Measurements from ENCODE around the gene TMEM219. TPM values are rescaled to one million over a fixed set of nuclear protein-coding genes. Genes with fewer than 3 reads are reported as not detected.

TMEM219 gene
- total and polyA plus RNA-seq, 9 of the 15 experiments (the other 6 are each of a cell fraction or from before 2014, with no cell fraction given), result 35.3 to 62.8 (median 55.5) TPM

GRCh38 chr16:29996766-29997250 is 34.9 kb downstream of the TMEM219 start (continued):
- TF ChIP-seq KDM1A (IDR thresholded peaks at IDR 0.05) (0 out of 4 replicates have a peak, but pooled peaks of 1 of the 2 experiments have one; percentile 6), PPARD (CRISPR knock-in tag; IDR thresholded peaks at IDR 0.05) (no peak), SUPT5H (IDR thresholded peaks at IDR 0.05) (no peak), L3MBTL2 (IDR thresholded peaks at IDR 0.05) (no peak), ZNF133 (CRISPR knock-in tag; IDR thresholded peaks at IDR 0.05) (no peak), ZNF639 (CRISPR knock-in tag; conservative IDR thresholded peaks at IDR 0.05 in 1 of 2, IDR thresholded peaks at IDR 0.05 in 1 of 2) (no peak), E2F6 (IDR thresholded peaks at IDR 0.05; ENCODE audit: borderline replicate concordance in 1 of 2, extremely low read depth in 1 of 2, insufficient read depth in 1 of 2, insufficient read length in 1 of 2, low read depth in 1 of 2, low read length in 1 of 2, poor library complexity in 1 of 2, severe bottlenecking in 1 of 2) (peak in 1 of 2 experiments; percentile 40)

- Histone ChIP-seq H4K20me1 (replicated peaks; ENCODE audit: control insufficient read depth, insufficient read depth, low read length) (no peaks in the 10 kb centered on the region), H3K9me3 (replicated peaks; ENCODE audit: control insufficient read depth, insufficient read depth, low read depth, low read length) (no peaks in the 10 kb centered on the region), H3K79me2 (ENCODE audit: control insufficient read depth, insufficient read depth, low read length) (peaks cover 15% of the 10 kb centered on the region), H3K9me1 (ENCODE audit: control insufficient read depth, insufficient read depth, low read length) (no peaks in the 10 kb centered on the region), H3K4me2 (ENCODE audit: insufficient read depth, low read length) (no peak overlapping the region), H3K27me3 (ENCODE audit: control insufficient read depth in 2 of 2, insufficient read depth in 2 of 2, low read length in 2 of 2) (no peaks in the 10 kb centered on the region), H3K4me3 (no peak overlapping the region), H3K36me3 (ENCODE audit: control insufficient read depth, insufficient read depth, low read length) (peaks cover 29% of the 10 kb centered on the region; the same call in 2 of the 3 replicates), H2AFZ (ENCODE audit: low read depth, low read length) (no peak overlapping the region), H3K27ac (ENCODE audit: extremely low read depth, low read depth, low read length) (no peak overlapping the region), H3K9ac (ENCODE audit: insufficient read depth in 1 of 2, low read depth in 2 of 2, low read length in 2 of 2) (no peak overlapping the region), H3K4me1 (replicated peaks in 1 of 2; ENCODE audit: control insufficient read depth in 2 of 2, insufficient read depth in 2 of 2, low read length in 2 of 2) (peaks cover 10 to 53% of the 10 kb centered on the region in 2 experiments; a peak in 4 of 5 replicates)
- DNase-seq (ENCODE audit: extremely low read depth in 1 of 4, low spot score in 3 of 4), result no peak
- ChIA-PET CTCF (ENCODE audit: low intra/inter-chr PET ratio) (no interaction called here), POLR2A (no interaction called here)
- TF ChIP-seq ZBTB1 (CRISPR knock-in tag; IDR thresholded peaks at IDR 0.05; ENCODE audit: borderline replicate concordance, low read depth), result no peak
- no peak for TF ChIP-seq MCM2 (IDR thresholded peaks at IDR 0.05; ENCODE audit: low read depth)
- no peak for TF ChIP-seq HDAC2 (IDR thresholded peaks at IDR 0.05)
- no peak for TF ChIP-seq KLF13 (tag; IDR thresholded peaks at IDR 0.05; ENCODE audit: borderline replicate concordance, low read depth)
- TF ChIP-seq ZNF778 (CRISPR knock-in tag; IDR thresholded peaks at IDR 0.05), result no peak
- TF ChIP-seq IRF1 (CRISPR knock-in tag; IDR thresholded peaks at IDR 0.05; ENCODE audit: borderline replicate concordance), result no peak
- no peak for TF ChIP-seq MTA1 (IDR thresholded peaks at IDR 0.05; ENCODE audit: borderline replicate concordance)
- TF ChIP-seq MEF2D (tag; conservative IDR thresholded peaks at IDR 0.05; ENCODE audit: low read depth), result no peak
- TF ChIP-seq POLR2B (IDR thresholded peaks at IDR 0.05; ENCODE audit: low read depth, partially characterized antibody), result no peak
- FAIRE-seq, result no peak
- no peak for ATAC-seq
- WGBS (ENCODE audit: insufficient coverage, low coverage, missing lambda C conversion rate), result 88% methylated on average over 6 of the region's 6 CpGs
- BruUV-seq (replicated peaks), result no TSS peak
- intact Hi-C loops (cut with micrococcal nuclease) (loop anchor here (5.0 kb wide), 1 partner anchor 72 kb away; the partner anchor contains the start of gene KCTD13), in situ Hi-C loops (cut with MboI) (no loop called here)
Measured at GRCh38 chr16:29999605-30000004, 37.7 kb downstream of the TMEM219 start.
